ENCODE results near the gene BCL2L13. TPM values are rescaled to one million over a fixed set of nuclear protein-coding genes. Genes with fewer than 3 reads are reported as not detected.
"Not testable (repeated sequence)": the region's sequence is repeated elsewhere in the genome, so short reads cannot be mapped to it uniquely, and the experiment has no call there.

The BCL2L13 gene
- total RNA-seq, 1 donor from 2014 or later: 35.3 TPM

GRCh38 chr22:17692841-17693240 is 54.3 kb downstream of the BCL2L13 start:
- no peak overlapping the region for H3K4me3 ChIP-seq (ENCODE audit: low read depth, low read length)
- DNase-seq (ENCODE audit: low read depth): no peak
- no peak for TF ChIP-seq CTCF (conservative IDR thresholded peaks at IDR 0.05; ENCODE audit: low read depth, low read length)

- no peak for DNase-seq (ENCODE audit: low read depth)
- H3K4me3 ChIP-seq (ENCODE audit: low read depth, low read length): no peak overlapping the region
- no peak for TF ChIP-seq CTCF (conservative IDR thresholded peaks at IDR 0.05; ENCODE audit: low read depth, low read length)
Observed at GRCh38 chr22:17694193-17694592, 55.6 kb downstream of the BCL2L13 start.

- no peak for DNase-seq (ENCODE audit: low read depth)
- no peak for TF ChIP-seq CTCF (conservative IDR thresholded peaks at IDR 0.05; ENCODE audit: low read depth, low read length)
- H3K4me3 ChIP-seq (ENCODE audit: low read depth, low read length): no peak overlapping the region
Observed at GRCh38 chr22:17694752-17695151, 56.2 kb downstream of the BCL2L13 start.

GRCh38 chr22:17695986-17696385 is 57.4 kb downstream of the BCL2L13 start:
- no peak overlapping the region for H3K4me3 ChIP-seq (ENCODE audit: low read depth, low read length)
- no peak for TF ChIP-seq CTCF (conservative IDR thresholded peaks at IDR 0.05; ENCODE audit: low read depth, low read length)

GRCh38 chr22:17697196-17697595 is 58.6 kb downstream of the BCL2L13 start:
- H3K4me3 ChIP-seq (ENCODE audit: low read depth, low read length); DNase-seq (ENCODE audit: low read depth): not testable (repeated sequence)

More at GRCh38 chr22:17695986-17696385, 57.4 kb downstream of the BCL2L13 start:
- no peak for DNase-seq (ENCODE audit: low read depth)

DNA sequence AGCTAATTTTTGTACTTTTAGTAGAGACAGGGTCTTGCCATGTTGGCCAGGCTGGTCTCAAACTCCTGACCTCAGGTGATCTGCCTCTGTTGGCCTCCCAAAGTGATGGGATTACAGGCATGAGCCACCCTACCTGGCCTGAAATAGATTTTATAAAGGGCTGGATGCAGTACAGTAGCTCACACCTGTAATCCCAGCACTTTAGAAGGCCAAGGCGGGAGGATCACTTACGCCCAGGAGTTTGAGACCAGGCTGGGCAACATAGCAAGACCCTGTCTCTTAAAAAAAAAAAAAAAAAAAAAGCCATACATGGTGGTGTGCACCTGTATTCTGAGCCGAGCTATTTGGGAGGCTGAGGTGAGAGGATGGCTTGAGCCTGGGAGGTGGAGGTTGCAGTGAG is 59.7 kb downstream of the BCL2L13 start:
- not testable (repeated sequence) for H3K4me3 ChIP-seq (ENCODE audit: low read depth, low read length); DNase-seq (ENCODE audit: low read depth)

- no peak overlapping the region for H3K4me3 ChIP-seq (ENCODE audit: low read depth, low read length)
- no peak for TF ChIP-seq CTCF (conservative IDR thresholded peaks at IDR 0.05; ENCODE audit: low read depth, low read length)
- no peak for DNase-seq (ENCODE audit: low read depth)
Observed at GRCh38 chr22:17698948-17699347, 60.4 kb downstream of the BCL2L13 start.

DNA sequence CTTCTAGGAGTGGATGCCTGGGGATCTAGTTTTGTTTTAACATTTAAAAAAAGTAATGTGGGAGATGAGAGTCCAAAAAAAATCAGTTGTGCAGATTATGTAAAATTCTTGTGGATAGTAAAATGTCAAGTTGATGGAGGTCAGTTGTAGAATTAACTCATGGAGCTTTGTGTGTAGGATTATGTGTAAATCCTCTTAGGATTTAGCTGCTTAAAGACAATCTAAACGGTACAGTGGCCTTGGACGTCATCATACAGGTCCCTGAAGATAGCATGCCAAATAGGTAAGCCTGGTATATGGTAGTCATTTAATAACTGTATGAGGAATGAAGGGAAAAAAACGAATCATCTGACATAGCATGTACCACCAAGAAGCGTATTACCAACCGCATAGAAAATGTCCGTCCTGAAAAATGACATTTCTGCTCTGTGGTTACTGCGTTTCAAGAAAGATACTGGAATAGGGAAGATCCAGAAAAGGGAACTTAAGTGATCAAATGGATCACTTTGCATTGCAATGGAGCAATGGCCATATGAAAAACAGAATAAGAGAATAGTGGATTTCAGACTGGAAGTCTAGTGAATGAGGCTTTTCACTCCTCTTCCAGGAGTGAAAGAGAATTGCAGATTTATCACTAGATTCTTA is 61.3 kb downstream of the BCL2L13 start:
- DNase-seq (ENCODE audit: low read depth): no peak
- no peak overlapping the region for H3K4me3 ChIP-seq (ENCODE audit: low read depth, low read length)
- no peak for TF ChIP-seq CTCF (conservative IDR thresholded peaks at IDR 0.05; ENCODE audit: low read depth, low read length)

Data from epithelial cell of proximal tubule (primary cell).